Astrocyte of the spinal cord (primary cell): ENCODE results near the gene UBE3B.

Source experiments
- DNase-seq: peaks from one replicate; pipeline ENCODE4 v3.0.0; 2011; ENCODE audit warnings: low read depth, low spot score
- H3K4me3 ChIP-seq: 2 replicates; pipeline ENCODE4 v1.5.1; 2011; ENCODE audit warnings: low read depth, mild to moderate bottlenecking, low read length, moderate library complexity
- CTCF ChIP-seq: IDR thresholded peaks from 2 replicates; pipeline ENCODE4 v1.5.1; 2012; ENCODE audit warnings: low read depth, mild to moderate bottlenecking, low read length, inconsistent platforms
- in situ Hi-C: cut with HindIII; loops from 2 replicates; pipeline ENCODE4 v1.10.0; 2017; ENCODE audit warnings: low sequenced_read_pairs

UBE3B gene

GRCh38 chr12:109500406-109501185 lies 23.2 kb downstream of the UBE3B start:
- no peak for DNase-seq
- in situ Hi-C loops = no loop called here
- TF ChIP-seq CTCF = no peak
- H3K4me3 ChIP-seq = no peak overlapping the region

- DNase-seq = no peak
- no peak for TF ChIP-seq CTCF
- no peak overlapping the region for H3K4me3 ChIP-seq
- in situ Hi-C loops = no loop called here
Measured at GRCh38 chr12:109501299-109501698, 23.9 kb downstream of the UBE3B start.

GRCh38 chr12:109502332-109502731 lies 24.9 kb downstream of the UBE3B start:
- no peak for TF ChIP-seq CTCF
- in situ Hi-C loops = no loop called here
- DNase-seq = no peak
- H3K4me3 ChIP-seq = no peak overlapping the region

GRCh38 chr12:109503611-109504010 lies 26.2 kb downstream of the UBE3B start:
- no peak for TF ChIP-seq CTCF
- no peak overlapping the region for H3K4me3 ChIP-seq
- no peak for DNase-seq
- in situ Hi-C loops = no loop called here

GRCh38 chr12:109504068-109504467 lies 26.6 kb downstream of the UBE3B start:
- no peak for DNase-seq
- in situ Hi-C loops = no loop called here
- no peak overlapping the region for H3K4me3 ChIP-seq
- no peak for TF ChIP-seq CTCF

- in situ Hi-C loops = no loop called here
- no peak overlapping the region for H3K4me3 ChIP-seq
- no peak for DNase-seq
- no peak for TF ChIP-seq CTCF
Measured at GRCh38 chr12:109510196-109510595, 32.8 kb downstream of the UBE3B start.
